HL-60 (cell line): ENCODE data around the gene ADD1.

Source experiments
- DNase-seq, 2 experiments: peaks; one replicate each; pipeline ENCODE4 v3.0.0-alpha.2; 2010 to 2020; ENCODE audit warnings: low read depth in 1 of 2, low spot score in 1 of 2
- H3K27ac ChIP-seq: fragments of 250-450 bp; sonication (Bioruptor Pico); replicated peaks from 2 replicates; pipeline ENCODE4 v1.5.1; 2020; ENCODE audit warnings: mild to moderate bottlenecking, moderate library complexity
- H3K27me3 ChIP-seq: fragments of 250-450 bp; sonication (Bioruptor Pico); 2 replicates; pipeline ENCODE4 v1.5.1; 2021; ENCODE audit warnings: mild to moderate bottlenecking, moderate library complexity; ENCODE audit not compliant: insufficient read depth, poor library complexity, severe bottlenecking
- H3K4me3 ChIP-seq: replicated peaks from 2 replicates; pipeline ENCODE4 v1.5.1; 2011; ENCODE audit warnings: mild to moderate bottlenecking, control low read depth, low read length; ENCODE audit not compliant: insufficient read depth
- GABPA ChIP-seq: IDR thresholded peaks from 2 replicates; pipeline ENCODE4 v1.6.1; 2012; ENCODE audit warnings: low read depth
- POLR2AphosphoS5 ChIP-seq: IDR thresholded peaks from 2 replicates; pipeline ENCODE4 v1.6.1; 2012; ENCODE audit warnings: low read depth
- REST ChIP-seq: IDR thresholded peaks from 2 replicates; pipeline ENCODE4 v1.6.1; 2012; ENCODE audit warnings: low read depth; ENCODE audit not compliant: insufficient replicate concordance
- SPI1 ChIP-seq: IDR thresholded peaks from 2 replicates; pipeline ENCODE4 v1.6.1; 2012; ENCODE audit warnings: low read depth, mild to moderate bottlenecking, borderline replicate concordance
- TF ChIP-seq, protein P1 (sequence below): IDR thresholded peaks from one replicate; pipeline ENCODE4 v1.5.1; 2011; ENCODE audit warnings: low read length, control low read depth, inconsistent platforms; ENCODE audit not compliant: insufficient read depth

The ADD1 gene

DNA sequence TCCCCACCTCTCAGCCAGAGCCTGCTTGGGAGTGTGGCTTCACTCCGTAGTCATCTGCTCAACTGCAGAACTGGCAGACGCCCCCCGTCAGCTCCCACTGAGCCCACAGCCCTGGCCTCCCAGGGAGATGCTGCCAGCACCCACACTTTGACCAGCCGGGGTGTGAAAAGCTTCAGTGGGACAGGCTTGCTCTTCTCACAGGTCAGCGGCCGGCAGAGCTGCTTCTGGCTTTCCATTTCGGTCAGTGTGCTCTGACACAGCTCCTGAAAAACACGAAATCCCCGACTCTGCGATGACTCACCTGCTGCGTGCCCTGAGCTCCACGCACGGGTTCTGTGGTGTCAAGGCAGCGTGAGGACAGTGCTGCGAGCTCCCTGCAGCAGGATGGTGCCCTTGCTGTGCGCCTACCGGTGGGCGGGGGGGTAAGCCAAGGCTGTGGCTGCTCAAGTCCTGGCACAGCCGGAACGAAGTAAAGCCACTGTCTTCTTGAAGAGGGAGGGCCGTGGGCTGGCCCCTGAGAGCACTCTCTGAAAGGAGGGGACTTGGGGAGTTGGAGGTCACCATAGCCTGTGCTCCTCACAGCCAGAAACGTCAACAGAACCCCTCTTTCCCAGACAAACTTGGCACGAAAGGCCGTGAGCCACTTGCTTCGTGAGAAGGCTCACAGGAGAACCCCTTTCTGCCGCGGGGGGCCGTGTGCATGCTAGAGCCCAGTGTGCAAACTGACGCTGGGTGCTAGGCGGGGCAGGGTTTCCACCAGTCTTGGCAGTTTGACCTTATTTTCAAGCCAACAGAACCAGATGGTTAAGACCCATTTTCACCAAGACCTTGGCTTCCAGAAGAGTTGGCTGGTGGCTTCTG, 96.0 kb downstream of the ADD1 start:
- no peak for TF ChIP-seq GABPA
- 0 out of 2 replicates have a peak, but pooled peaks have one; percentile 33 for TF ChIP-seq POLR2AphosphoS5
- no peaks in the 10 kb centered on the region for H3K27me3 ChIP-seq
- no peak for DNase-seq
- H3K4me3 ChIP-seq, result no peak overlapping the region
- H3K27ac ChIP-seq, result no peak overlapping the region

DNA sequence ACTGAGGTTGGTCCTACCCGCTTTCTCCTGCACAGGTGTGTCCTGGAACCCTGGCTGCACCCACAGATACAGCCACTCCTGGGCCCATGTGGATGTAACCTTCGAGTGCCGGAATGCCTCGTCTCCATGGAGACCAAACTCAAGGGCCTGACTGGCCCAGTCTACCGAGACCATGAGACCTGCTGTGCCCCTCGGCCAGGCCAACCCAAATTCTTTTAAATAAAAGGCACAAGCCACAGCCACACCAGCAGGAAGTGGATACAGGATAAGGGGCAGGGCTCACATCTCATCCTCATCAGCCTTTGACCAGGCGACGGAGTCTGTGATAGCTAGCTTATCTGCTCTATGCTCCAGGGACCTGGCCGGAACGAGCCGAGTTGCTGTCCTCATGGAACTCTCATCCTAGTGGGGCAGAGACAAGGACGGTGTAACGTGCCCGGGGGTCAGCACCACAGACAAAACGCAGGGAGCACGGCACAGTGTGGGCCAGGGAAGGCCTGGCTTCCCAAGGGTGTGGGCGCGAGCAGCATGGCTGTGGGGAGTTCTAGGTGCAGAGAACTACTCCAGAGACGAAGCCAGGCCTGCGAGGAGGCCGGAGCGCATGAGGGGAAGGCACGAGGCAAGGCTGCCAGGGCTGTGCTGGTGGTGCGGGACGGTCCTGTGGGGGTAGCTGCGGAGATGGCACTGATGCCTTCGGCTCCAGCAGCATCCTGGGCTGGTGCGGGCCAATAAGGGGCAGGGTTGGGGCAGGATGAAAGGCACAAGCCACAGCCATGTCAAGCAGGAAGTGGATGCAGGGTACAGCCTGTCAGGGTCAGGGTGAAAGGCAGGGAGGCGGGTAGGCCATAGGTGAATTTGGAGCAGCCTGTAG, 96.9 kb downstream of the ADD1 start:
- H3K27me3 ChIP-seq, result no peaks in the 10 kb centered on the region
- TF ChIP-seq REST, result no peak
- TF ChIP-seq, protein P1, sequence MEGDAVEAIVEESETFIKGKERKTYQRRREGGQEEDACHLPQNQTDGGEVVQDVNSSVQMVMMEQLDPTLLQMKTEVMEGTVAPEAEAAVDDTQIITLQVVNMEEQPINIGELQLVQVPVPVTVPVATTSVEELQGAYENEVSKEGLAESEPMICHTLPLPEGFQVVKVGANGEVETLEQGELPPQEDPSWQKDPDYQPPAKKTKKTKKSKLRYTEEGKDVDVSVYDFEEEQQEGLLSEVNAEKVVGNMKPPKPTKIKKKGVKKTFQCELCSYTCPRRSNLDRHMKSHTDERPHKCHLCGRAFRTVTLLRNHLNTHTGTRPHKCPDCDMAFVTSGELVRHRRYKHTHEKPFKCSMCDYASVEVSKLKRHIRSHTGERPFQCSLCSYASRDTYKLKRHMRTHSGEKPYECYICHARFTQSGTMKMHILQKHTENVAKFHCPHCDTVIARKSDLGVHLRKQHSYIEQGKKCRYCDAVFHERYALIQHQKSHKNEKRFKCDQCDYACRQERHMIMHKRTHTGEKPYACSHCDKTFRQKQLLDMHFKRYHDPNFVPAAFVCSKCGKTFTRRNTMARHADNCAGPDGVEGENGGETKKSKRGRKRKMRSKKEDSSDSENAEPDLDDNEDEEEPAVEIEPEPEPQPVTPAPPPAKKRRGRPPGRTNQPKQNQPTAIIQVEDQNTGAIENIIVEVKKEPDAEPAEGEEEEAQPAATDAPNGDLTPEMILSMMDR, result no peak
- no peak for DNase-seq
- H3K4me3 ChIP-seq, result no peak overlapping the region
- H3K27ac ChIP-seq, result no peak overlapping the region

DNA sequence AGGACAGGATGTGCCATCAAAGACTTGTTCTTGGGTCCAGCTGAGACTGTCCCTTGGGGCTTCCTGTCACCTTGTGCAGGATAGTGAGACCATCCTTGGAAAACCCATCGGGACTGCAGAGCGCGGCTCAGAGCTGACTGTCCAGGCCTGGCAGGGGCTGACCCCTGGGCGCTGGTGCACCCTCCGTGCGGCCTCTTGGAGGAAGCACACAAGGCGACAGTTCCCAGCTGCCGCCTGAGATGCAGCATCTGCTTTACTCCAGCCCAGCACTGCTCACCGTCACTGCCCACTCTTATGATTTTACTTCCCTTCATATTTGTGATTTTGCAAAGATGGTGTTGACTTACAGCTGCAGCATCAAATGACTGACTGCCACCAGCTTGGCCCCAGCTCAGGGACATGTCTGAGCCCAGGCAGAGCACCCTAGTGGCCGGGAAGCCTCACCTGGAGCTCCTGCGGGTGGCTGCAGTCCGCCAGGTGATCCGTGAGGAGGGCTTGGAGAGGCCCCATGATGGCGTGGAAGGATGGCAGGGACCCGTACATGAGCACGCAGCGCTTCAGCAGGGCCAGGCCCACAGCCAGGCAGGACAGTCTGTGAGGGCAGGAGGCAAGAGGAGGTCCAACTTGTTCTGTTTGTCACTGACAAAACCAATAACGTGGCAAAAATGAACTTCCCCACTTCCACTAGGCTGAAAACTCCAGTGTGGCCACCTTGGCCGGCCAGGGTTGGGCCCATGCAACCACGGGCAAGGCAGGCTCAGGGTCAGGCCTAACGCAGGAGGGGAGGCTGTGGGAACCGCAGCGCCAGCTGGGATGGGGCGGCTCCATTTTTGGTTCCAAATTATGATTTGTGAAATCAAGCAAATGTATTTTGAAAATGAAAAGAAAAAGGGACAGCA, 97.7 kb downstream of the ADD1 start:
- Histone ChIP-seq H3K4me3 (no peak overlapping the region), H3K27ac (no peak overlapping the region), H3K27me3 (no peaks in the 10 kb centered on the region)
- DNase-seq, result no peak
- TF ChIP-seq SPI1, result no peak
- TF ChIP-seq, protein P1, result no peak
- TF ChIP-seq GABPA, result no peak
- no peak for TF ChIP-seq REST
- no peak; the same call in 1 of the 2 replicates for TF ChIP-seq POLR2AphosphoS5

- H3K27ac ChIP-seq, result no peak overlapping the region
- TF ChIP-seq, protein P1, result no peak
- no peaks in the 10 kb centered on the region for H3K27me3 ChIP-seq
- DNase-seq, result no peak
- no peak overlapping the region for H3K4me3 ChIP-seq
Observed at GRCh38 chr4:2942037-2942531, 98.4 kb downstream of the ADD1 start.
